ENCODE results near the gene CES4A.
"Not testable (repeated sequence)": the region's sequence is repeated elsewhere in the genome, so short reads cannot be mapped to it uniquely, and the experiment has no call there.

Gene CES4A

GRCh38 chr16:66958857-66959703 lies 29.3 kb upstream of the CES4A start:
- DNase-seq: no peak

GRCh38 chr16:66959704-66960161 lies 28.7 kb upstream of the CES4A start:
- DNase-seq: peak in 1 of 2 donors; percentile 10

- DNase-seq: no peak
Observed at GRCh38 chr16:66960270-66960669, 28.1 kb upstream of the CES4A start.

GRCh38 chr16:66961065-66961744 lies 27.2 kb upstream of the CES4A start, which contains the start of gene CES3:
Gene CES3 (plus strand): TSS chr16:66961266. CDS start chr16:66961308, 42 bp downstream.
- peak; percentile 51 to 61 for DNase-seq

GRCh38 chr16:66961914-66962313 lies 26.5 kb upstream of the CES4A start:
- DNase-seq: no peak

GRCh38 chr16:66964049-66964448 lies 24.3 kb upstream of the CES4A start:
- DNase-seq: no peak

GRCh38 chr16:66968847-66969246 lies 19.5 kb upstream of the CES4A start:
- no peak for DNase-seq

GRCh38 chr16:66970775-66971720 lies 17.3 kb upstream of the CES4A start:
- DNase-seq: no peak

- DNase-seq: no peak
Observed at GRCh38 chr16:66972983-66973382, 15.4 kb upstream of the CES4A start.

- DNase-seq: no peak
Observed at GRCh38 chr16:66973716-66974115, 14.7 kb upstream of the CES4A start.

GRCh38 chr16:66974156-66974931 lies 14.0 kb upstream of the CES4A start:
- DNase-seq: not testable (repeated sequence)

GRCh38 chr16:66974932-66975246 lies 13.5 kb upstream of the CES4A start:
- peak; percentile 53 to 72 for DNase-seq

GRCh38 chr16:66975302-66975893 lies 13.0 kb upstream of the CES4A start:
- DNase-seq: no peak

GRCh38 chr16:66976746-66977145 lies 11.6 kb upstream of the CES4A start:
- DNase-seq: no peak

- DNase-seq: peak; percentile 84 to 85
Observed at GRCh38 chr16:66977341-66978113, 10.9 kb upstream of the CES4A start.

GRCh38 chr16:66979011-66979717 lies 9.2 kb upstream of the CES4A start:
- DNase-seq: no peak

- no peak for DNase-seq
Observed at GRCh38 chr16:66983033-66983432, 5.4 kb upstream of the CES4A start.

GRCh38 chr16:66984892-66985311 lies 3.5 kb upstream of the CES4A start:
- no peak for DNase-seq

- no peak for DNase-seq
Observed at GRCh38 chr16:66986559-66986958, 1.8 kb upstream of the CES4A start.

- DNase-seq: no peak
Observed at GRCh38 chr16:66991545-66992077, 3.2 kb downstream of the CES4A start.

Measured in CD4-positive, alpha-beta T cell treated with Interleukin-1 beta for 1 hour (primary cell).